Measurements from ENCODE around the gene RPS6KC1. TPM values are rescaled to one million over a fixed set of nuclear protein-coding genes. Genes with fewer than 3 reads are reported as not detected.

RPS6KC1 gene
- total RNA-seq, 1 donor from 2014 or later: 9.3 TPM

DNA sequence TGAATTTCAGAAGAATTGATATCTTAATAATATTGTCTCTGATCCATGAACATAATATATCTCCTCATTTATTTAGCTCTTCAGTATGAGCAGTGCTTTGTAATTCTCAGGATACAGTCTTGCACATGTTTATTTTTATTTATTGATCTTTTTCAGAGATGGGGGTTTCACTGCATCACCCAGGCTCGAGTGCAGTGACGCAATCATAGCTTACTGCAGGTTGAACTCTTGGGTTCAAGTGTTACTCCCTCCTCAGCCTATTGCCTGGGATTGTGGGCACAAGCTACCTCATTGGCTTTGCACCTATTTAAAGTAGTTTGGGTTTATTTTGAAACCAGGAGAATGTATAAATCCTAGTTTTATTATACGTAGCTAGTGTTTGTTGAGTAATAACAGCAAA, 4.7 kb downstream of the RPS6KC1 start:
- DNase-seq: no peak
- H3K4me3 ChIP-seq: no peak overlapping the region
- H3K27me3 ChIP-seq (ENCODE audit: low read depth): no peaks in the 10 kb centered on the region
- intact Hi-C loops (cut with micrococcal nuclease): no loop called here
- no peak overlapping the region for H3K27ac ChIP-seq (replicated peaks)
- H3K36me3 ChIP-seq: no peaks in the 10 kb centered on the region
- H3K9me3 ChIP-seq (replicated peaks): peaks cover 8% of the 10 kb centered on the region
- TF ChIP-seq, protein P1, sequence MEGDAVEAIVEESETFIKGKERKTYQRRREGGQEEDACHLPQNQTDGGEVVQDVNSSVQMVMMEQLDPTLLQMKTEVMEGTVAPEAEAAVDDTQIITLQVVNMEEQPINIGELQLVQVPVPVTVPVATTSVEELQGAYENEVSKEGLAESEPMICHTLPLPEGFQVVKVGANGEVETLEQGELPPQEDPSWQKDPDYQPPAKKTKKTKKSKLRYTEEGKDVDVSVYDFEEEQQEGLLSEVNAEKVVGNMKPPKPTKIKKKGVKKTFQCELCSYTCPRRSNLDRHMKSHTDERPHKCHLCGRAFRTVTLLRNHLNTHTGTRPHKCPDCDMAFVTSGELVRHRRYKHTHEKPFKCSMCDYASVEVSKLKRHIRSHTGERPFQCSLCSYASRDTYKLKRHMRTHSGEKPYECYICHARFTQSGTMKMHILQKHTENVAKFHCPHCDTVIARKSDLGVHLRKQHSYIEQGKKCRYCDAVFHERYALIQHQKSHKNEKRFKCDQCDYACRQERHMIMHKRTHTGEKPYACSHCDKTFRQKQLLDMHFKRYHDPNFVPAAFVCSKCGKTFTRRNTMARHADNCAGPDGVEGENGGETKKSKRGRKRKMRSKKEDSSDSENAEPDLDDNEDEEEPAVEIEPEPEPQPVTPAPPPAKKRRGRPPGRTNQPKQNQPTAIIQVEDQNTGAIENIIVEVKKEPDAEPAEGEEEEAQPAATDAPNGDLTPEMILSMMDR (IDR thresholded peaks at IDR 0.05; ENCODE audit: borderline replicate concordance): no peak
- peaks cover 29% of the 10 kb centered on the region for H3K4me1 ChIP-seq

DNA sequence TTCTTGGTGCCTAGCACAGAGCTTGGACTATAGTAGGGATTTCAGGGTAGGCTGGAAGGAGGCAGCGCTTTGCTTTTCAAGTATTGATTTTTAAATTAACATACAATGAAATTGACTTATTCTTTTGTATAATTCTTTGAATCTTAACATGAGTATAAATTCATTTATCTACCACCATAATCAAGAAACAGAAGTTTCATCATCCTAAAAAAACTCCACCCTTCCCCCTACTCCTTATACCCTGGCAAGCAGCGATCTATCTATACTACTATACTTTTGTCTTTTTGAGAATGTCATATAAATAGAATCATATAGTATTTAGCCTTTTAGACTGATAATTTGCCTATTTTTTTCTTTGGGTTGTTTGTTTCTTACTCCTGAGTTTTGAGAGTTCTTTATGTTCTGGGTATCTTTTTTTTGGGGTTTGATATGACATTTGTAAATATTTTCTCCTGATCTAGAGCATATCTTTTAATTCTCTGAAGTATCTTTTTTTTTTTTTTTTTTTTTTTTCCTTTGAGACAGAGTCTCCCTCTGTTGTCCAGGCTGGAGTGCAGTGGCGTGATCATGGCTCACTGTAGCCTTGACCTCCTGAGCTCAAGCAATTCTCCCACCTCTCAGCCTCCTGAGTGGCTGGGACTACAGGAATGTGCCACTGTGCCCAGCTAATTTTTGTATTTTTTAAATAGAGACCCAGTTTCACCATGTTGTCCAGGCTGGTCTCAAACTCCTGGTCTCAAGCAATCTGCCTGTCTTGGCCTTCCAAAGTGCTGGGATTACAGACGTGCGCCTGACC, 6.4 kb downstream of the RPS6KC1 start:
- H3K27me3 ChIP-seq (ENCODE audit: low read depth): no peaks in the 10 kb centered on the region
- TF ChIP-seq, protein P1 (IDR thresholded peaks at IDR 0.05; ENCODE audit: borderline replicate concordance): no peak
- DNase-seq: no peak
- H3K9me3 ChIP-seq (replicated peaks): peaks cover 8% of the 10 kb centered on the region
- no peak overlapping the region for H3K27ac ChIP-seq (replicated peaks)
- no peak overlapping the region for H3K4me3 ChIP-seq
- intact Hi-C loops (cut with micrococcal nuclease): no loop called here
- H3K4me1 ChIP-seq: peaks cover 12% of the 10 kb centered on the region
- no peaks in the 10 kb centered on the region for H3K36me3 ChIP-seq

DNA sequence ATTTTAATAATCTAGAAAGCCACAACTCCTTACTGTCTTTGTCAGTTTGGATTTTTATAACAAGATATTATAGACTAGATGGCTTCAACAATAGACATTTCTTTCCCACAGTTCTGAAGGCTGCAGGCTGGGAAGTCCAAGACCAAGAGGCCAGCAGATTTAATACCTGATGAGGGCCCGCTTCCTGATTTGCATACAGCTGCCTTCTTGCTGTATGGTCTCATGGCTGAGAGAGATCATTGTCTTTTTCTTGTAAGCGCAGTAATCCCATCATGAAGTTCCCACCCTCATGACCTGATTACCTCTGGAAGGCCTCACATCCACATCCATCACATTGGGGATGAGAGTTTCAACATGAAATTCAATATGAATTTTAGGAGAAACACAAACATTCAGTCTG, 9.8 kb downstream of the RPS6KC1 start:
- DNase-seq: no peak
- TF ChIP-seq, protein P1 (IDR thresholded peaks at IDR 0.05; ENCODE audit: borderline replicate concordance): no peak
- H3K36me3 ChIP-seq: no peaks in the 10 kb centered on the region
- intact Hi-C loops (cut with micrococcal nuclease): no loop called here
- H3K27ac ChIP-seq (replicated peaks): no peak overlapping the region
- H3K4me3 ChIP-seq: no peak overlapping the region
- no peaks in the 10 kb centered on the region for H3K4me1 ChIP-seq
- peaks cover 8% of the 10 kb centered on the region for H3K9me3 ChIP-seq (replicated peaks)
- H3K27me3 ChIP-seq (ENCODE audit: low read depth): no peaks in the 10 kb centered on the region

DNA sequence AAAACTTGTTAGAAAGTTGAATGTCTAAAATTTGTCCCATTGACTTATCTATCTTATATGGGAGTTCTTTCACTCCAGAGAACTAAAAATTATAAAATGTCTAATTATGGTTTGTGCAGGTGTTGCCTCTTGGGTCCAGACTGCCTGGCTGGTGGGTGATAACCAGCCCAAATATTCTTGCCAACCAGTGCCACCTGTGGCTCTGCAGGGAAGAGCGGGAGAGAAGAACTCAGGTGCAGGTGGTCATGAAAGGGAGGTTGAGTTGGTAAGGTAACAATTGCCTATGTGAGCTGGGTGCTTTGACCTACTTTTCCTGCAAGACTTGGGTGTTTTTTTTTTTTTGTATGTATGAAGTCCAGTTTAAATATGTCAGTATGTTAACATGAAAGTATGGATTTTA, 10.2 kb downstream of the RPS6KC1 start:
- H3K27ac ChIP-seq (replicated peaks): no peak overlapping the region
- no peaks in the 10 kb centered on the region for H3K4me1 ChIP-seq
- H3K9me3 ChIP-seq (replicated peaks): peaks cover 8% of the 10 kb centered on the region
- no peak overlapping the region for H3K4me3 ChIP-seq
- no peaks in the 10 kb centered on the region for H3K27me3 ChIP-seq (ENCODE audit: low read depth)
- no peaks in the 10 kb centered on the region for H3K36me3 ChIP-seq
- no peak for DNase-seq
- TF ChIP-seq, protein P1 (IDR thresholded peaks at IDR 0.05; ENCODE audit: borderline replicate concordance): no peak
- intact Hi-C loops (cut with micrococcal nuclease): no loop called here

DNA sequence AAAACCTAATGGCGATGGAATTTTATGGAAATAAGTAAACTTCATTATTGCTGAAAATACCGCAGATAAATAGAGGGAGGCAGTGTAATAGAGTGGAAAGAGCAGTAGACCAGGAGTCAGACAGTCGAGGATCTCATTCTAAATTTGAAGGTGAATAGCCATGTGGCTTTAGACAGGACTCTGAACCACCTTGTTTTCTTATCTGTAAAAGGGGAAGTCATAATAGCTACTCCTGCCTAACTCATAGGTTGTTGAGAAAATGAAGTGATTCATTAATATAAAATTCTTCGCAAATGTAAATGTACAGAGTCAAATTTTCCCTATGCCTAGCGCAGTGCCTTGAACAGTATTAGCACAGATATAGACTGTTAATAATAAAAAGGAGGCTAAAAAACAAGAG, 14.8 kb downstream of the RPS6KC1 start:
- TF ChIP-seq, protein P1 (IDR thresholded peaks at IDR 0.05; ENCODE audit: borderline replicate concordance): no peak
- Histone ChIP-seq H3K4me1 (peaks cover 13% of the 10 kb centered on the region), H3K36me3 (no peaks in the 10 kb centered on the region), H3K9me3 (replicated peaks) (no peaks in the 10 kb centered on the region), H3K4me3 (no peak overlapping the region), H3K27me3 (ENCODE audit: low read depth) (no peaks in the 10 kb centered on the region), H3K27ac (replicated peaks) (no peak overlapping the region)
- intact Hi-C loops (cut with micrococcal nuclease): no loop called here
- no peak for DNase-seq

Measured in left ventricle myocardium inferior (tissue), 1 donor.